Testis (tissue), 3 donors: ENCODE measurements around the gene PDE4B. TPM values are rescaled to one million over a fixed set of nuclear protein-coding genes. Genes with fewer than 3 reads are reported as not detected.

Experiments used
- DNase-seq: peaks from one replicate; pipeline ENCODE4 v3.0.0-alpha.2; 2019
- H3K27ac ChIP-seq, 2 donors: fragments of 200-600 bp; sonication (generic); one replicate each; pipeline ENCODE4 v1.5.1; 2019
- H3K27me3 ChIP-seq: fragments of 200-600 bp; sonication (generic); one replicate; pipeline ENCODE4 v1.5.1; 2019
- H3K36me3 ChIP-seq: fragments of 200-600 bp; sonication (generic); one replicate; pipeline ENCODE4 v1.5.1; 2017; ENCODE audit warnings: low read depth; ENCODE audit errors: missing control alignments
- H3K4me1 ChIP-seq: fragments of 200-600 bp; sonication (generic); one replicate; pipeline ENCODE4 v1.5.1; 2019
- H3K4me3 ChIP-seq, 2 donors: fragments of 200-600 bp; sonication (generic); one replicate each; pipeline ENCODE4 v1.5.1; 2017 to 2019
- H3K9me3 ChIP-seq: fragments of 200-600 bp; sonication (generic); one replicate; pipeline ENCODE4 v1.5.1; 2017
- POLR2A ChIP-seq: fragments of 450-650 bp; IDR thresholded peaks from one replicate; pipeline ENCODE4 v1.6.1; 2017; ENCODE audit warnings: antibody characterized with exemption, mild to moderate bottlenecking, moderate library complexity
- WGBS, 2 donors: methylation state at CpG; one replicate each; pipeline ENCODE4 v1.1.5; 2018; 5-methylcytosine and 5-hydroxymethylcytosine counted together
- intact Hi-C: fragments of 100-400 bp; cut with DNase I; formaldehyde crosslinking; loops from one replicate; pipeline ENCODE4 v1.15.1; 2023; ENCODE audit warnings: low total_unique reads
- polyA plus RNA-seq: library from polyadenylated mRNA; stranded (reverse); fragments of 350-450 nt; fragmentation: Illumina TruSeq; extraction: RNeasy Lipid Tissue Mini Kit (QIAGEN cat#74804); gene quantifications from one replicate; pipeline ENCODE4 v1.2.3, GENCODE V29; 2014; ENCODE audit warnings: low read depth, low replicate concordance; ENCODE audit not compliant: insufficient read depth
- total RNA-seq, 2 donors: library from RNA; depleted of rRNA; stranded (reverse); fragments of >200 nt; gene quantifications; one replicate each; pipeline ENCODE4 v1.2.3, GENCODE V29; 2016
- TF ChIP-seq, protein P1 (sequence below), 3 experiments: fragments of 450-650 bp in 2 of 3; fragments of 200-600 bp in 1 of 3; sonication (generic) in 1 of 3; IDR thresholded peaks; one replicate each; pipeline ENCODE4 v1.5.1; 2016 to 2019; ENCODE audit warnings: antibody characterized with exemption in 3 of 3, mild to moderate bottlenecking in 2 of 3, moderate library complexity in 1 of 3

PDE4B gene
- total and polyA plus RNA-seq, 3 donors from 2014 or later = 11.5 to 16.1 (median 12.4) TPM

DNA sequence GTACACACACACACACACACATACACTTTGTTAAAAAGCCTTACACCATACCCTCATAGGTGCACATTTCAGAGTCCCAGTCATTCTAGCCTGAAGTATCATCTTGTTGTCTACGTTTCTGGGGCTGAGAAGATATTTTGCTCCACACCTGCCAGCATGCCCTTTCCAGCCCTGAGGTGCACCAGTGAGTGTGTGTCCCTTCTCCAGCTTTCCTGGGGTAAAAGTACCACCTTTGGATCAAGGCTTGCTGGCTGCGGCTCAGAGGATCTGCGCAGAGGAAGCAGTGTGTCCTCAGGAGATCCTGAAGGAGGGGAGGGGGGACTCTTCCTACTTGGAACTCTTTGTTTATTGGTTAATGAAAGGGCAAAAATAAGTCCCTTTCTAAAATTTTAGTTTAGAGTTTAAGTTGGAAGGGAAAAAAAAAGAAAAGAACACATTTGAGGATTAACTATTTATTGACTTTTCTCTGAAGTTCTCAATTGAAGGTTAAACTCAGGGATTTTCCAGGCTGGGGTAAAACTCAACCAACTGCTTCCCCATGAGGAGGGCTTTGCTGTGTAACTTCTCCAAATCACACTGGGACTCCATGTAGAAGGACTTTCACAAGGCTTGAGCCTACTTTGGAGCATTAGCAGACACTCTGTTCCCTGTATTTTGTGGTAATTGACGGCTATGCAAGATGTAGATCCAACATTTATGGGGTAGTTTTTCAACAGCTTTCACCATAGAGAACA lies 540.9 kb downstream of the PDE4B start:
- H3K4me3 ChIP-seq = no peak overlapping the region
- TF ChIP-seq, protein P1, sequence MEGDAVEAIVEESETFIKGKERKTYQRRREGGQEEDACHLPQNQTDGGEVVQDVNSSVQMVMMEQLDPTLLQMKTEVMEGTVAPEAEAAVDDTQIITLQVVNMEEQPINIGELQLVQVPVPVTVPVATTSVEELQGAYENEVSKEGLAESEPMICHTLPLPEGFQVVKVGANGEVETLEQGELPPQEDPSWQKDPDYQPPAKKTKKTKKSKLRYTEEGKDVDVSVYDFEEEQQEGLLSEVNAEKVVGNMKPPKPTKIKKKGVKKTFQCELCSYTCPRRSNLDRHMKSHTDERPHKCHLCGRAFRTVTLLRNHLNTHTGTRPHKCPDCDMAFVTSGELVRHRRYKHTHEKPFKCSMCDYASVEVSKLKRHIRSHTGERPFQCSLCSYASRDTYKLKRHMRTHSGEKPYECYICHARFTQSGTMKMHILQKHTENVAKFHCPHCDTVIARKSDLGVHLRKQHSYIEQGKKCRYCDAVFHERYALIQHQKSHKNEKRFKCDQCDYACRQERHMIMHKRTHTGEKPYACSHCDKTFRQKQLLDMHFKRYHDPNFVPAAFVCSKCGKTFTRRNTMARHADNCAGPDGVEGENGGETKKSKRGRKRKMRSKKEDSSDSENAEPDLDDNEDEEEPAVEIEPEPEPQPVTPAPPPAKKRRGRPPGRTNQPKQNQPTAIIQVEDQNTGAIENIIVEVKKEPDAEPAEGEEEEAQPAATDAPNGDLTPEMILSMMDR (IDR thresholded peaks at IDR 0.05) = no peak
- no peak for TF ChIP-seq POLR2A
- intact Hi-C loops = no loop called here
- no peaks in the 10 kb centered on the region for H3K36me3 ChIP-seq
- DNase-seq = peak; percentile 35
- no peaks in the 10 kb centered on the region for H3K27me3 ChIP-seq
- WGBS, 2 donors = 46 to 68% methylated on average over 4 of the region's 4 CpGs
- H3K9me3 ChIP-seq = no peaks in the 10 kb centered on the region
- no peaks in the 10 kb centered on the region for H3K4me1 ChIP-seq
- peak overlapping the region in 1 of 2 donors; percentile 60 for H3K27ac ChIP-seq

DNA sequence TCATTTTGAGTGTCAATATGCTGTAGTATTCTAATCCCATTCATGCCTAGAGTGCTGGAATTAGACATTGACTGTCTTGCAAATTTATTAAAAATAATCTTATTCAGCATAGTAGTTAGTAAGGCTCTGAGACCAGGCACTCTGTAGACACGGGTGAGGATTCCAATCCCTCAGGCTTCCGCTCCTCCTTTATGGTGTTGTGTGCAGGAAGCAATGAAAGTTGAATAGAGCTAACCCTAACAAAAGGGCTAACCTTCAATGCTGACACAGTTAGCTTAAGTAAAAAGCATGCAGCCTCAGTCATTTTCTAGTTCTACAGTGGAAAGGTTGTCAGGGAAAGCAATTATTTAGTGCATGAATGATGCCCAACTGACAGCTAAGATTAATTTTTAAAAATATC lies 541.6 kb downstream of the PDE4B start:
- TF ChIP-seq POLR2A = no peak
- TF ChIP-seq, protein P1 (IDR thresholded peaks at IDR 0.05) = no peak
- no peaks in the 10 kb centered on the region for H3K36me3 ChIP-seq
- WGBS, 2 donors = 70 to 91% methylated on average over 2 of the region's 2 CpGs
- intact Hi-C loops = no loop called here
- H3K4me3 ChIP-seq = no peak overlapping the region
- no peaks in the 10 kb centered on the region for H3K9me3 ChIP-seq
- peak overlapping the region in 1 of 2 donors; percentile 60 for H3K27ac ChIP-seq
- no peak for DNase-seq
- H3K4me1 ChIP-seq = no peaks in the 10 kb centered on the region
- H3K27me3 ChIP-seq = no peaks in the 10 kb centered on the region

DNA sequence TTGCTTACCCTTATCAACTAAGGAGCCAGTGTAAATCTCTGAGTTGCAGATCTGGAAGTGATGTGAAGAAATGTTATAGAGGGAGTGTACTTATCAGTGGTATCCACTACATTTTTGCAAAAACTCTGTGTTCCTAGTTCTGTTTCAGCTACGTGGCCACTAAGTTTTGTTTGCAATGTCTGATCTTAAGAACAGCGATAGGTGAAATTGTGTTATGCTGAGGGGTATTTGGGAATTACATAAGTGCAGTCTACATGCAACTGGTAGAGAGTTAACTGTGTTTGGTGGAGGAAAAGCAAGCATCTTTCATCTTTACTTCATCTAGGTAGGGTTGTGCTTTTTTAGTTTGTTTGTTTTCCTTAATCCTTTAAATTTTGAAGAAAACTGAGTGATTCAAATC lies 542.4 kb downstream of the PDE4B start:
- H3K27ac ChIP-seq = peak overlapping the region in 1 of 2 donors; percentile 21
- H3K4me1 ChIP-seq = no peaks in the 10 kb centered on the region
- TF ChIP-seq, protein P1 (IDR thresholded peaks at IDR 0.05) = no peak
- TF ChIP-seq POLR2A = no peak
- H3K9me3 ChIP-seq = no peaks in the 10 kb centered on the region
- H3K4me3 ChIP-seq = no peak overlapping the region
- DNase-seq = no peak
- 61 to 63% methylated on average over 2 of the region's 2 CpGs for WGBS, 2 donors
- intact Hi-C loops = no loop called here
- H3K36me3 ChIP-seq = no peaks in the 10 kb centered on the region
- H3K27me3 ChIP-seq = no peaks in the 10 kb centered on the region

DNA sequence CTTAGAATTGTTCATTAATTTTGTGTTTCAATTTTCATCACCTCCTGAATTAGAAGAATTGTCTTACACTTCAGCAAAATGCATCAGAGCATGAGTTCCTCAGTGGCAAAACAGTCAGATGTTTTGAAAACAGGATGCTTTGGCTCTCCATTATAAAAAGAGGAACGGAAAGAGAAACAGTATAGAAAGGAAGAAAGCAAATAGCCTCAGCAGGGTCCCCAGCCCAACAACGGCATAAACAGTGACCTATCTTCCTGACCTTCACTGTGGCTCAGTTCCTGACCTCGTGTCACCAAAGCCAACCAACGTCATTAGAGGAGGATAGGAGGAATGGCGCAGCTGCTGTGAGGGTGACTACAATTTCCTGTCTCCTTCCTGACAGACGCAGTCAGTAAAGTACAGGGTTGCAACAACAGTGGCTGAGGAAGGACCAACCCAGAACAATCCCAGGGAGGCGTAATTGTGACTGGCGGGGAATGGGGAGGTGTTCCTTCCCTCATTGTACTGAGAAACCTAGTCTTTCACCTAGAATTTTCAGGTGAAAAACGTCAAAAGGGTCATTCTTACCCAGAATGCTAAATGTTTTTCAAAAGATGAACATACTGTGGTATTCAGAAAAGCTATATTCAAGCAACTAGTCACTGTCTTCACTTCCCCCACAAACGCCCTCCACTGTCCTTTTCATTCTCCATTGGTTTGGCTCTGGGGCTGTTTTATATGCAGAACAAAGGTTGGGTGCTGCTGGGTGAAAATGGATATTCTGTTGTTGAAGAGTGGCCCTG lies 543.4 kb downstream of the PDE4B start:
- Histone ChIP-seq H3K9me3 (no peaks in the 10 kb centered on the region), H3K27me3 (no peaks in the 10 kb centered on the region), H3K27ac (peak overlapping the region; percentile 18 to 36), H3K4me3 (no peak overlapping the region), H3K4me1 (no peaks in the 10 kb centered on the region), H3K36me3 (no peaks in the 10 kb centered on the region)
- no peak for TF ChIP-seq POLR2A
- TF ChIP-seq, protein P1 (IDR thresholded peaks at IDR 0.05) = no peak
- intact Hi-C loops = no loop called here
- WGBS, 2 donors = 69 to 74% methylated on average over 10 of the region's 10 CpGs
- peak; percentile 47 for DNase-seq
